GM12878 (cell line): ENCODE measurements around the gene DYSF. TPM values are rescaled to one million over a fixed set of nuclear protein-coding genes. Genes with fewer than 3 reads are reported as not detected.

Source experiments
- ATAC-seq: fragments of 200-7000 bp; cut with Tn5 transposase; 3 replicates; pipeline ENCODE4 v1.9.1; 2020; ENCODE audit warnings: mild to moderate bottlenecking, moderate library complexity
- BruUV-seq: library from RNA; stranded (reverse); fragments of 400-500 nt; replicated peaks from 2 replicates; lab custom pipeline; 2021; lab: Mats Ljungman, UMichigan
- CTCF ChIA-PET: fragments of 300-600 bp; sonication (Branson Sonifier 250); formaldehyde crosslinking; extraction: SDS; loops from one replicate; lab custom pipeline; 2021; ENCODE audit warnings: inconsistent platforms; lab: Yijun Ruan, JAX
- POLR2A ChIA-PET: fragments of 350-600 bp; formaldehyde crosslinking; extraction: SDS; loops from one replicate; lab custom pipeline; 2021; ENCODE audit warnings: inconsistent platforms; lab: Charles Lee
- RAD21 ChIA-PET: fragments of 300-600 bp; sonication (Branson Sonifier 250); formaldehyde crosslinking; loops from one replicate; lab custom pipeline; 2023; ENCODE audit warnings: antibody characterized with exemption; ENCODE audit not compliant: unreplicated experiment; lab: Charles Lee
- SMC1A ChIA-PET: fragments of 300-600 bp; sonication (Branson Sonifier 250); formaldehyde crosslinking; loops from one replicate; lab custom pipeline; 2023; ENCODE audit not compliant: unreplicated experiment, uncharacterized antibody; lab: Charles Lee
- DNase-seq: peaks from one replicate; pipeline ENCODE4 v3.0.0-alpha.2; 2011; ENCODE audit warnings: low read depth, low spot score
- FAIRE-seq: peaks from 3 replicates; lab custom pipeline; 2011; peaks lifted over from hg19 to GRCh38; lab: Jason Lieb, UNC
- H2AFZ ChIP-seq: 2 replicates; pipeline ENCODE4 v1.6.0; 2011; ENCODE audit warnings: low read depth, low read length, control low read depth; ENCODE audit not compliant: control insufficient read depth
- H3K27ac ChIP-seq: 2 replicates; pipeline ENCODE4 v1.5.1; 2011; ENCODE audit warnings: control low read depth; ENCODE audit not compliant: control insufficient read depth, insufficient read depth
- H3K27me3 ChIP-seq, 2 experiments: replicated peaks in 1 of 2; 2 replicates each; pipeline versions ENCODE4 v1.6.0 to v1.6.1; 2011; ENCODE audit warnings: low read length in 1 of 2; ENCODE audit not compliant: control insufficient read depth in 2 of 2, insufficient read depth in 2 of 2
- H3K36me3 ChIP-seq, 2 experiments: 2 replicates each; pipeline ENCODE4 v1.5.1; 2011; ENCODE audit warnings: low read length in 1 of 2; ENCODE audit not compliant: control insufficient read depth in 2 of 2, insufficient read depth in 2 of 2
- H3K4me1 ChIP-seq: 2 replicates; pipeline ENCODE4 v1.6.1; 2011; ENCODE audit warnings: mild to moderate bottlenecking, low read length, moderate library complexity, mixed read lengths; ENCODE audit not compliant: control insufficient read depth, insufficient read depth
- H3K4me2 ChIP-seq: 2 replicates; pipeline ENCODE4 v1.6.0; 2011; ENCODE audit warnings: control low read depth; ENCODE audit not compliant: control insufficient read depth, insufficient read depth
- H3K4me3 ChIP-seq: fragments of 200-600 bp; sonication (generic); 2 replicates; pipeline ENCODE4 v1.5.1; 2016
- H3K79me2 ChIP-seq: 2 replicates; pipeline ENCODE4 v1.6.0; 2011; ENCODE audit warnings: low read length; ENCODE audit not compliant: control insufficient read depth, insufficient read depth
- H3K9ac ChIP-seq: 2 replicates; pipeline ENCODE4 v1.8.0; 2011; ENCODE audit warnings: low read length, control low read depth, mixed read lengths; ENCODE audit not compliant: control insufficient read depth, insufficient read depth
- H3K9me3 ChIP-seq: replicated peaks from 3 replicates; pipeline ENCODE4 v1.5.1; 2011; ENCODE audit warnings: mild to moderate bottlenecking, low read length; ENCODE audit not compliant: control insufficient read depth, insufficient read depth
- H4K20me1 ChIP-seq: 2 replicates; pipeline ENCODE4 v1.6.0; 2011; ENCODE audit not compliant: control insufficient read depth, insufficient read depth
- MTA2 ChIP-seq: fragments of 450-650 bp; IDR thresholded peaks from 2 replicates; pipeline ENCODE4 v1.6.1; 2016; ENCODE audit warnings: low read depth, mild to moderate bottlenecking, moderate library complexity
- MYB ChIP-seq: fragments of 150-350 bp; IDR thresholded peaks from 2 replicates; pipeline ENCODE4 v1.6.1; 2014; ENCODE audit warnings: mild to moderate bottlenecking, low read depth, low read length, borderline replicate concordance
- NRF1 ChIP-seq: conservative IDR thresholded peaks from 2 replicates; pipeline ENCODE4 v1.6.1; 2011; ENCODE audit warnings: mild to moderate bottlenecking, low read depth, low read length, improper control_type of control experiment
- POLR2AphosphoS2 ChIP-seq: IDR thresholded peaks from 2 replicates; pipeline ENCODE4 v1.6.1; 2011; ENCODE audit warnings: low read depth, mild to moderate bottlenecking, low read length, improper control_type of control experiment, moderate library complexity
- RFX5 ChIP-seq: IDR thresholded peaks from 2 replicates; pipeline ENCODE4 v1.6.1; 2011; ENCODE audit warnings: low read depth, low read length, improper control_type of control experiment
- SIX5 ChIP-seq: IDR thresholded peaks from 2 replicates; pipeline ENCODE4 v1.6.1; 2011; ENCODE audit warnings: mild to moderate bottlenecking, low read depth, low read length, moderate library complexity; ENCODE audit not compliant: severe bottlenecking
- SMAD5 ChIP-seq: IDR thresholded peaks from 2 replicates; pipeline ENCODE4 v1.6.1; 2016; ENCODE audit warnings: antibody characterized with exemption, low read depth
- SREBF1 ChIP-seq: IDR thresholded peaks from 2 replicates; pipeline ENCODE4 v1.6.1; 2012; ENCODE audit warnings: mild to moderate bottlenecking, low read length
- WRNIP1 ChIP-seq: IDR thresholded peaks from 2 replicates; pipeline ENCODE4 v1.6.1; 2011; ENCODE audit warnings: low read depth, low read length, improper control_type of control experiment, borderline replicate concordance
- ZNF24 ChIP-seq: fragments of 450-650 bp; IDR thresholded peaks from 2 replicates; pipeline ENCODE4 v1.6.1; 2017; ENCODE audit warnings: antibody characterized with exemption, mild to moderate bottlenecking
- WGBS: methylation state at CpG from one replicate; pipeline ENCODE4 v1.1.6; 2016; ENCODE audit warnings: low lambda C conversion rate; ENCODE audit not compliant: insufficient replicate concordance, insufficient coverage; ENCODE audit errors: missing lambda C conversion rate; 5-methylcytosine and 5-hydroxymethylcytosine counted together
- in situ Hi-C: fragments of 300-500 bp; cut with MboI; formaldehyde crosslinking; loops from 9 replicates; pipeline ENCODE4 v1.14.3; 2018; ENCODE audit warnings: mixed read lengths
- intact Hi-C: fragments of 100-400 bp; cut with micrococcal nuclease; formaldehyde crosslinking; loops from one replicate; pipeline ENCODE4 v1.14.2; 2022; ENCODE audit not compliant: unreplicated experiment
- polyA plus RNA-seq, 11 experiments: library from polyadenylated mRNA; depleted of rRNA in 4 of 11; unstranded in 6 of 11; stranded (reverse) in 5 of 11; fragments of >200 nt; fragmentation: Nextera tagmentation in 4 of 11; fragmentation: Illumina TruSeq in 1 of 11; extraction: Ambion mirVana in 4 of 11; extraction: Trizol in 1 of 11; gene quantifications; 1 replicate in 1 of 11; 2 replicates in 10 of 11; pipeline versions ENCODE4 v1.2.1 to v1.2.3, GENCODE V29; 2011 to 2016; ENCODE audit warnings: inconsistent platforms in 2 of 11, missing spikeins in 2 of 11, low read depth in 1 of 11
- total RNA-seq, 4 experiments: library from RNA; depleted of rRNA in 3 of 4; stranded (reverse); fragments of >200 nt in 3 of 4; fragmentation: Illumina TruSeq in 1 of 4; extraction: Trizol in 1 of 4; gene quantifications; 2 replicates each; pipeline versions ENCODE4 v1.2.1 to v1.2.3, GENCODE V29; 2013 to 2021
- TF ChIP-seq, protein P1 (sequence below): IDR thresholded peaks from 2 replicates; pipeline ENCODE4 v1.6.1; 2012; ENCODE audit warnings: mild to moderate bottlenecking, low read depth, low read length
- TF ChIP-seq, protein P2 (sequence below): fragments of 450-650 bp; IDR thresholded peaks from 2 replicates; pipeline ENCODE4 v1.6.1; 2017; ENCODE audit warnings: antibody characterized with exemption, mild to moderate bottlenecking, moderate library complexity
- TF ChIP-seq, protein P3 (sequence below): fragments of 450-650 bp; formaldehyde crosslinking; IDR thresholded peaks from 2 replicates; pipeline ENCODE4 v1.4.0; 2020; ENCODE audit warnings: mild to moderate bottlenecking, moderate library complexity

The DYSF gene
- total and polyA plus RNA-seq, 10 of the 15 experiments (the other 5 are each of a cell fraction or from before 2014, with no cell fraction given), result under 0.01 to 0.15 (median 0.03) TPM; not detected in 7

DNA sequence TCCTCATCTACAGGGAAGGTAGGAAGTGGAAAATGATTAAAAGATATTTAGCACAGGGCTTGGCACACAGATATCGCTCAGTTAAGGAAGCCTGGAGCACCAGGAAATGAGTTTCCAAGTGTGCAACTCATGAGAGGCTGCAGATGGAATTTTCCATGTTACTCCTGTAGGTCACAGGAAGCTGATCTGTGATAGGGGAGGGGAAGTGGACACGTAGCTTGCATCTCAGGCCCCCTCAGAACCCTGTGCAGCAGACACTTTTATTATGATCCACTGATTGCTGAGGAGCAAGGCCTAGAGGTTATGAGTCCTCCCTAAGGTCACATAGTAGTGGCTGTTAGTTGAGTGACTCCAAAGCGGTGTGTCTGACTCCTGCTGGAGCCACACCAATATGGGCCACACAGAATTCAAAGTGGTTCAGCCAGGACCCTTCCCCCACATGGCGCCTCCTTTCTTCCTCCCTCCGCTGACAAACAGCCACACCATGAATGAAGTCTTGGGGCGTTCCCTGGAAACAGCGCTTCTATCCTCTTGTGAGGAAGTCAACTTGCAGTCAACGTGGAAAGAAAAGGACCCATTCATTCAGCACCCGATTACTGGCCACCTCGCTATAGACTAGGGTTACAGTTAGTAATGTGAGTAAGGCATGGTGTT lies 21.5 kb downstream of the DYSF start:
- in situ Hi-C loops (no loop called here), intact Hi-C loops (no loop called here)
- H3K9ac ChIP-seq, result no peak overlapping the region
- no peaks in the 10 kb centered on the region for H3K9me3 ChIP-seq
- WGBS, result 71% methylated on average over 10 of the region's 10 CpGs
- no peaks in the 10 kb centered on the region for H3K79me2 ChIP-seq
- no peaks in the 10 kb centered on the region for H4K20me1 ChIP-seq
- H3K4me2 ChIP-seq, result no peak overlapping the region
- no peaks in the 10 kb centered on the region for H3K27me3 ChIP-seq
- ChIA-PET CTCF (no interaction called here), POLR2A (no interaction called here), SMC1A (no interaction called here), RAD21 (no interaction called here)
- no peak overlapping the region for H3K4me3 ChIP-seq
- no peak overlapping the region for H3K27ac ChIP-seq
- no peaks in the 10 kb centered on the region for H3K4me1 ChIP-seq
- no peak overlapping the region for H2AFZ ChIP-seq
- FAIRE-seq (no peak), ATAC-seq (no peak), DNase-seq (no peak)
- BruUV-seq, result no TSS peak
- H3K36me3 ChIP-seq, result no peaks in the 10 kb centered on the region
- TF ChIP-seq NRF1 (no peak), RFX5 (no peak), MTA2 (no peak), WRNIP1 (no peak), SIX5 (no peak), ZNF24 (no peak), SMAD5 (no peak), POLR2AphosphoS2 (no peak), MYB (no peak), SREBF1 (no peak)
- TF ChIP-seq, protein P1, sequence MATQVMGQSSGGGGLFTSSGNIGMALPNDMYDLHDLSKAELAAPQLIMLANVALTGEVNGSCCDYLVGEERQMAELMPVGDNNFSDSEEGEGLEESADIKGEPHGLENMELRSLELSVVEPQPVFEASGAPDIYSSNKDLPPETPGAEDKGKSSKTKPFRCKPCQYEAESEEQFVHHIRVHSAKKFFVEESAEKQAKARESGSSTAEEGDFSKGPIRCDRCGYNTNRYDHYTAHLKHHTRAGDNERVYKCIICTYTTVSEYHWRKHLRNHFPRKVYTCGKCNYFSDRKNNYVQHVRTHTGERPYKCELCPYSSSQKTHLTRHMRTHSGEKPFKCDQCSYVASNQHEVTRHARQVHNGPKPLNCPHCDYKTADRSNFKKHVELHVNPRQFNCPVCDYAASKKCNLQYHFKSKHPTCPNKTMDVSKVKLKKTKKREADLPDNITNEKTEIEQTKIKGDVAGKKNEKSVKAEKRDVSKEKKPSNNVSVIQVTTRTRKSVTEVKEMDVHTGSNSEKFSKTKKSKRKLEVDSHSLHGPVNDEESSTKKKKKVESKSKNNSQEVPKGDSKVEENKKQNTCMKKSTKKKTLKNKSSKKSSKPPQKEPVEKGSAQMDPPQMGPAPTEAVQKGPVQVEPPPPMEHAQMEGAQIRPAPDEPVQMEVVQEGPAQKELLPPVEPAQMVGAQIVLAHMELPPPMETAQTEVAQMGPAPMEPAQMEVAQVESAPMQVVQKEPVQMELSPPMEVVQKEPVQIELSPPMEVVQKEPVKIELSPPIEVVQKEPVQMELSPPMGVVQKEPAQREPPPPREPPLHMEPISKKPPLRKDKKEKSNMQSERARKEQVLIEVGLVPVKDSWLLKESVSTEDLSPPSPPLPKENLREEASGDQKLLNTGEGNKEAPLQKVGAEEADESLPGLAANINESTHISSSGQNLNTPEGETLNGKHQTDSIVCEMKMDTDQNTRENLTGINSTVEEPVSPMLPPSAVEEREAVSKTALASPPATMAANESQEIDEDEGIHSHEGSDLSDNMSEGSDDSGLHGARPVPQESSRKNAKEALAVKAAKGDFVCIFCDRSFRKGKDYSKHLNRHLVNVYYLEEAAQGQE, result no peak
- TF ChIP-seq, protein P2, sequence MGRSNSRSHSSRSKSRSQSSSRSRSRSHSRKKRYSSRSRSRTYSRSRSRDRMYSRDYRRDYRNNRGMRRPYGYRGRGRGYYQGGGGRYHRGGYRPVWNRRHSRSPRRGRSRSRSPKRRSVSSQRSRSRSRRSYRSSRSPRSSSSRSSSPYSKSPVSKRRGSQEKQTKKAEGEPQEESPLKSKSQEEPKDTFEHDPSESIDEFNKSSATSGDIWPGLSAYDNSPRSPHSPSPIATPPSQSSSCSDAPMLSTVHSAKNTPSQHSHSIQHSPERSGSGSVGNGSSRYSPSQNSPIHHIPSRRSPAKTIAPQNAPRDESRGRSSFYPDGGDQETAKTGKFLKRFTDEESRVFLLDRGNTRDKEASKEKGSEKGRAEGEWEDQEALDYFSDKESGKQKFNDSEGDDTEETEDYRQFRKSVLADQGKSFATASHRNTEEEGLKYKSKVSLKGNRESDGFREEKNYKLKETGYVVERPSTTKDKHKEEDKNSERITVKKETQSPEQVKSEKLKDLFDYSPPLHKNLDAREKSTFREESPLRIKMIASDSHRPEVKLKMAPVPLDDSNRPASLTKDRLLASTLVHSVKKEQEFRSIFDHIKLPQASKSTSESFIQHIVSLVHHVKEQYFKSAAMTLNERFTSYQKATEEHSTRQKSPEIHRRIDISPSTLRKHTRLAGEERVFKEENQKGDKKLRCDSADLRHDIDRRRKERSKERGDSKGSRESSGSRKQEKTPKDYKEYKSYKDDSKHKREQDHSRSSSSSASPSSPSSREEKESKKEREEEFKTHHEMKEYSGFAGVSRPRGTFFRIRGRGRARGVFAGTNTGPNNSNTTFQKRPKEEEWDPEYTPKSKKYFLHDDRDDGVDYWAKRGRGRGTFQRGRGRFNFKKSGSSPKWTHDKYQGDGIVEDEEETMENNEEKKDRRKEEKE, result no peak
- TF ChIP-seq, protein P3, sequence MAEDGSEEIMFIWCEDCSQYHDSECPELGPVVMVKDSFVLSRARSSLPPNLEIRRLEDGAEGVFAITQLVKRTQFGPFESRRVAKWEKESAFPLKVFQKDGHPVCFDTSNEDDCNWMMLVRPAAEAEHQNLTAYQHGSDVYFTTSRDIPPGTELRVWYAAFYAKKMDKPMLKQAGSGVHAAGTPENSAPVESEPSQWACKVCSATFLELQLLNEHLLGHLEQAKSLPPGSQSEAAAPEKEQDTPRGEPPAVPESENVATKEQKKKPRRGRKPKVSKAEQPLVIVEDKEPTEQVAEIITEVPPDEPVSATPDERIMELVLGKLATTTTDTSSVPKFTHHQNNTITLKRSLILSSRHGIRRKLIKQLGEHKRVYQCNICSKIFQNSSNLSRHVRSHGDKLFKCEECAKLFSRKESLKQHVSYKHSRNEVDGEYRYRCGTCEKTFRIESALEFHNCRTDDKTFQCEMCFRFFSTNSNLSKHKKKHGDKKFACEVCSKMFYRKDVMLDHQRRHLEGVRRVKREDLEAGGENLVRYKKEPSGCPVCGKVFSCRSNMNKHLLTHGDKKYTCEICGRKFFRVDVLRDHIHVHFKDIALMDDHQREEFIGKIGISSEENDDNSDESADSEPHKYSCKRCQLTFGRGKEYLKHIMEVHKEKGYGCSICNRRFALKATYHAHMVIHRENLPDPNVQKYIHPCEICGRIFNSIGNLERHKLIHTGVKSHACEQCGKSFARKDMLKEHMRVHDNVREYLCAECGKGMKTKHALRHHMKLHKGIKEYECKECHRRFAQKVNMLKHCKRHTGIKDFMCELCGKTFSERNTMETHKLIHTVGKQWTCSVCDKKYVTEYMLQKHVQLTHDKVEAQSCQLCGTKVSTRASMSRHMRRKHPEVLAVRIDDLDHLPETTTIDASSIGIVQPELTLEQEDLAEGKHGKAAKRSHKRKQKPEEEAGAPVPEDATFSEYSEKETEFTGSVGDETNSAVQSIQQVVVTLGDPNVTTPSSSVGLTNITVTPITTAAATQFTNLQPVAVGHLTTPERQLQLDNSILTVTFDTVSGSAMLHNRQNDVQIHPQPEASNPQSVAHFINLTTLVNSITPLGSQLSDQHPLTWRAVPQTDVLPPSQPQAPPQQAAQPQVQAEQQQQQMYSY (CRISPR knock-in tag), result no peak
